GM18951 (cell line): ENCODE measurements around the gene FLNA.

Source experiments
- POLR2A ChIP-seq: IDR thresholded peaks from 4 replicates; pipeline ENCODE4 v1.6.1; 2011; ENCODE audit warnings: mild to moderate bottlenecking; ENCODE audit not compliant: insufficient read length, insufficient read depth; ENCODE audit errors: extremely low read depth
- in situ Hi-C: fragments of 300-500 bp; cut with MboI; formaldehyde crosslinking; loops from one replicate; pipeline ENCODE4 v1.12.0; 2022; ENCODE audit warnings: low sequenced_read_pairs, mixed read lengths, inconsistent platforms; ENCODE audit not compliant: unreplicated experiment

Gene FLNA

GRCh38 chrX:154365052-154365600 is 9.3 kb downstream of the FLNA start:
- TF ChIP-seq POLR2A = no peak
- in situ Hi-C loops = no loop called here

GRCh38 chrX:154363706-154364439 is 10.6 kb downstream of the FLNA start:
- in situ Hi-C loops = no loop called here
- TF ChIP-seq POLR2A = no peak

- in situ Hi-C loops = no loop called here
- TF ChIP-seq POLR2A = peak; percentile 1
Observed at GRCh38 chrX:154362085-154362742, 12.2 kb downstream of the FLNA start.

GRCh38 chrX:154360155-154360713 is 14.2 kb downstream of the FLNA start:
- in situ Hi-C loops = no loop called here

GRCh38 chrX:154359362-154360154 is 14.9 kb downstream of the FLNA start:
- in situ Hi-C loops = no loop called here

More at GRCh38 chrX:154360155-154360713, 14.2 kb downstream of the FLNA start:
- TF ChIP-seq POLR2A = no peak

GRCh38 chrX:154358829-154359228 is 15.6 kb downstream of the FLNA start:
- in situ Hi-C loops = no loop called here
- no peak for TF ChIP-seq POLR2A

More at GRCh38 chrX:154359362-154360154, 14.9 kb downstream of the FLNA start:
- TF ChIP-seq POLR2A = no peak

GRCh38 chrX:154358011-154358410 is 16.4 kb downstream of the FLNA start:
- in situ Hi-C loops = no loop called here

GRCh38 chrX:154357205-154357604 is 17.2 kb downstream of the FLNA start:
- TF ChIP-seq POLR2A = no peak
- in situ Hi-C loops = no loop called here

More at GRCh38 chrX:154358011-154358410, 16.4 kb downstream of the FLNA start:
- TF ChIP-seq POLR2A = no peak

- in situ Hi-C loops = no loop called here
- TF ChIP-seq POLR2A = no peak
Observed at GRCh38 chrX:154356596-154356995, 17.8 kb downstream of the FLNA start.

GRCh38 chrX:154355776-154356140 is 18.7 kb downstream of the FLNA start:
- in situ Hi-C loops = no loop called here

GRCh38 chrX:154355094-154355775 is 19.2 kb downstream of the FLNA start:
- in situ Hi-C loops = no loop called here

More at GRCh38 chrX:154355776-154356140, 18.7 kb downstream of the FLNA start:
- no peak for TF ChIP-seq POLR2A

GRCh38 chrX:154354516-154354915 is 19.9 kb downstream of the FLNA start:
- TF ChIP-seq POLR2A = no peak
- in situ Hi-C loops = no loop called here

More at GRCh38 chrX:154355094-154355775, 19.2 kb downstream of the FLNA start:
- peak; percentile 1 for TF ChIP-seq POLR2A

GRCh38 chrX:154354013-154354412 is 20.4 kb downstream of the FLNA start:
- in situ Hi-C loops = no loop called here
- no peak for TF ChIP-seq POLR2A
